Small intestine (tissue), 7 donors: Measurements from ENCODE around the gene LRRC8A. TPM values are rescaled to one million over a fixed set of nuclear protein-coding genes. Genes with fewer than 3 reads are reported as not detected.

ENCODE experiments used
- DNase-seq, 2 donors: peaks; one replicate each; pipeline versions ENCODE4 v3.0.0 to v3.0.0-alpha.2; 2013
- FAIRE-seq: peaks from 2 replicates; lab custom pipeline; 2012; peaks lifted over from hg19 to GRCh38; lab: Jason Lieb, UNC
- H3K27ac ChIP-seq, 3 donors: one replicate each; pipeline ENCODE4 v1.5.1; 2013; ENCODE audit warnings: low read length in 2 of 3, mild to moderate bottlenecking in 2 of 3, control low read depth in 1 of 3, inconsistent platforms in 1 of 3, low read depth in 1 of 3, moderate library complexity in 1 of 3
- H3K27me3 ChIP-seq, 3 donors: one replicate each; pipeline ENCODE4 v1.6.1; 2013; ENCODE audit warnings: low read length in 3 of 3, inconsistent platforms in 1 of 3; ENCODE audit not compliant: control insufficient read depth in 3 of 3, insufficient read depth in 3 of 3
- H3K36me3 ChIP-seq, 3 donors: one replicate each; pipeline ENCODE4 v1.6.1; 2013; ENCODE audit warnings: low read length in 3 of 3, inconsistent platforms in 1 of 3, low read depth in 1 of 3, mild to moderate bottlenecking in 1 of 3, moderate library complexity in 1 of 3; ENCODE audit not compliant: control insufficient read depth in 3 of 3, insufficient read depth in 2 of 3
- H3K4me1 ChIP-seq, 3 donors: one replicate each; pipeline ENCODE4 v1.6.1; 2013; ENCODE audit warnings: low read length in 2 of 3, inconsistent platforms in 1 of 3, low read depth in 1 of 3, mild to moderate bottlenecking in 1 of 3, moderate library complexity in 1 of 3; ENCODE audit not compliant: control insufficient read depth in 3 of 3, insufficient read depth in 2 of 3
- H3K4me3 ChIP-seq, 3 donors: one replicate each; pipeline ENCODE4 v1.5.1; 2013; ENCODE audit warnings: low read length in 3 of 3, control low read depth in 1 of 3, inconsistent platforms in 1 of 3, low read depth in 1 of 3, mild to moderate bottlenecking in 1 of 3, moderate library complexity in 1 of 3
- H3K9me3 ChIP-seq, 2 donors: one replicate each; pipeline ENCODE4 v1.6.1; 2013; ENCODE audit warnings: low read depth in 1 of 2, low read length in 1 of 2; ENCODE audit not compliant: control insufficient read depth in 2 of 2, insufficient read depth in 1 of 2
- WGBS, 3 donors: extraction: QIAGEN DNeasy Blood & Tissue Kit; methylation state at CpG; one replicate each; pipeline ENCODE4 v1.1.7; 2013; 5-methylcytosine and 5-hydroxymethylcytosine counted together
- polyA plus RNA-seq, 4 donors: library from polyadenylated mRNA; stranded (reverse) in 3 of 4; unstranded in 1 of 4; fragments of 200-250 nt in 3 of 4; fragments of 120-200 nt in 1 of 4; gene quantifications; one replicate each; pipeline versions ENCODE4 v1.2.1 to v1.2.3, GENCODE V29; 2013
- donor health status: healthy with polysubstance abuse.
- donor health status: control.
- donor health status: control.
- donor health status: Bipolar disorder and iron deficiency.
- donor health status: healthy.

LRRC8A gene
- polyA plus RNA-seq, 4 donors: 4.1 to 28.4 (median 11.2) TPM

GRCh38 chr9:128908372-128908771 lies 26.4 kb downstream of the LRRC8A start:
- no peak for FAIRE-seq
- DNase-seq: no peak
- Histone ChIP-seq H3K9me3 (no peaks in the 10 kb centered on the region), H3K36me3 (peaks cover 15 to 66% (median 20%) of the 10 kb centered on the region in 3 donors), H3K27ac (no peak overlapping the region), H3K27me3 (no peaks in the 10 kb centered on the region), H3K4me1 (peaks cover 0 to 16% (median 9%) of the 10 kb centered on the region in 3 donors), H3K4me3 (no peak overlapping the region)
- 97 to 98% (median 97%) methylated on average over 24 of the region's 24 CpGs for WGBS, 3 donors

- Histone ChIP-seq H3K27me3 (no peaks in the 10 kb centered on the region), H3K4me1 (peaks cover 0 to 16% (median 9%) of the 10 kb centered on the region in 3 donors), H3K36me3 (peaks cover 15 to 79% (median 20%) of the 10 kb centered on the region in 3 donors), H3K27ac (no peak overlapping the region), H3K4me3 (no peak overlapping the region), H3K9me3 (no peaks in the 10 kb centered on the region)
- FAIRE-seq (no peak), DNase-seq (no peak)
- WGBS, 3 donors: 84 to 88% (median 87%) methylated on average over 4 of the region's 4 CpGs
These were observed 27.9 kb downstream of the LRRC8A start for GRCh38 chr9:128909859-128910258.

GRCh38 chr9:128910906-128911305 lies 29.0 kb downstream of the LRRC8A start:
- no peak overlapping the region for H3K4me3 ChIP-seq
- peaks cover 0 to 16% (median 9%) of the 10 kb centered on the region in 3 donors for H3K4me1 ChIP-seq
- no peaks in the 10 kb centered on the region for H3K9me3 ChIP-seq
- peak overlapping the region in 1 of 3 donors; percentile 81 for H3K27ac ChIP-seq
- no peaks in the 10 kb centered on the region for H3K27me3 ChIP-seq
- FAIRE-seq (no peak), DNase-seq (no peak)
- H3K36me3 ChIP-seq: peaks cover 15 to 88% (median 20%) of the 10 kb centered on the region in 3 donors
- WGBS, 3 donors: 89 to 97% (median 92%) methylated on average over 6 of the region's 6 CpGs

GRCh38 chr9:128911529-128912035 lies 29.6 kb downstream of the LRRC8A start:
- no peaks in the 10 kb centered on the region for H3K27me3 ChIP-seq
- H3K4me3 ChIP-seq: no peak overlapping the region
- no peak for FAIRE-seq
- H3K36me3 ChIP-seq: peaks cover 17 to 95% (median 20%) of the 10 kb centered on the region in 3 donors
- H3K9me3 ChIP-seq: no peaks in the 10 kb centered on the region
- whole genome bisulfite sequencing, 3 donors: 54 to 72% (median 66%) methylated on average over 8 of the region's 8 CpGs
- peaks cover 0 to 16% (median 9%) of the 10 kb centered on the region in 3 donors for H3K4me1 ChIP-seq
- peak overlapping the region in 2 of 3 donors; percentile 54 to 81 for H3K27ac ChIP-seq
- peak in 1 of 2 donors; percentile 28 for DNase-seq

DNA sequence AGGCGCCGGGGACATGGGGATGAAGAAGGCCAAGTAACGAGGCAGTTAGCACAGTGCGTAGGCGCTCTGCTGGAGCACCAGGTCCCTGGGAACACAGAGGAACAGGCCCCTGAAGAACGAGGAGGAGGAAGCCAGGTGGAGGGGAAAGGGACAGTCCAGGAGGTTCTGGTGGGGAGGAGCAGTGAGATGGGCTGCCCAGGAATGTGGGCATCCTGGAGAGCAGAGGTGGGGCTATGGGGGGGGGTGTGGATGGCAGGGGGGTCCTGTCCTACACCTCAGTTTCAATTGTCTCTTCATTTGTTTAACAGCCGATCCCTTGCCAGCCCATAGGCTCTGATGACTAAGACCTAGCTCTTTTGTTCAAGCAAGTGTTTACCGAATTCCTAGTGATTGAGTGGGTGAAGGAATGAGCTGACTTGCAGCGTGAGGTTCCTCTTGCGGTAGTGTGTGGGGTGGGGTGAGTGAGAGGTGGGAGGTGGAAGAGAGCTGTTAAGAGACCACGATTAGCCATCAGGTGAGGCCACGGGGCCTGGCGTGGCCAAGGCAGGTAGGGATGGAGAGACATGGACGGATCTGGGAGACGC lies 30.4 kb downstream of the LRRC8A start:
- Histone ChIP-seq H3K9me3 (no peaks in the 10 kb centered on the region), H3K36me3 (peaks cover 17 to 95% (median 19%) of the 10 kb centered on the region in 3 donors), H3K27me3 (no peaks in the 10 kb centered on the region), H3K4me1 (peaks cover 0 to 16% (median 9%) of the 10 kb centered on the region in 3 donors), H3K27ac (peak overlapping the region in 2 of 3 donors; percentile 54 to 81), H3K4me3 (no peak overlapping the region)
- whole genome bisulfite sequencing, 3 donors: 80 to 88% (median 87%) methylated on average over 15 of the region's 15 CpGs
- FAIRE-seq (no peak), DNase-seq (no peak)

DNA sequence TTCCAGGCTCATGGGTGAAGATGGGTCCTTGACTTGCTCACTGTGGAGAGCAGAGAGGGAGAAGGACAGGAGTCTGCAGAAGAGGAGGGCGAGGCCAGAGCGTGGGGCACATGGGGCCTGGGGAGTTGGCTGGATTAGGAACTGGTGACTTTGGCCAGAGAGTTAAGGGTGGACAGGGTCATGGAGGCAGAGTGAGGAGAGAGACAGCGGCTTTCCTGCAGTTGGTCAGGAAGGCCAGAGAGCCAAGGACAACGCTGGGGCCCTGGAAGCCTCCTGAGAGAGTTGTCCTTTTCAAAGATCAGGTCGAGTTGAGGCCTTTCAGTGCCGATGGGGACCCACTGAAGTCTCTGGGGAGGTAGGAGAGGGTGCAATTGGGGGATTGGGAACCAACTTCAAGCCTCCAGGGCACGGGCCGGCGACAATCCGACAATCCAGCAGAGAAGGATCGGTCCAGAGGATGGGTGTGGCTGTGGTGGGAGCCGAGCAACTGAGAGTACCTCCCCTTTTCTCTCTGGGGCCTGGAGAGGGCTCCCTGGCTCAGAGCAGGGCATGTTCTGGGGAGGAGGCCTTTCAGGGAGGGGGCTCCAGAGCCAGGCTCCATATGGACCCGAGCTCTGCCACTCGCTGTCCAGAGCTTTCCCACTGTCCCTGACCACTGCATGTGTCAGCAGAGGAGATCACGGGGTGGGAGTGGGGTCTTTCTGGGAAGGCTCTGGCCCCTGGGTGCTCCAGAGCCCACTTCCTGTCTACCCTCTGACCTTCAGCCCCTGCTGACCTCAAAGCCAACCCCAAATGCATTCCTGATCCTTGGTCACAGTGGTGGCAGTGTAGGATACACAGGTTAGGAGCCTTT lies 31.3 kb downstream of the LRRC8A start:
- no peaks in the 10 kb centered on the region for H3K9me3 ChIP-seq
- peaks cover 0 to 16% (median 9%) of the 10 kb centered on the region in 3 donors for H3K4me1 ChIP-seq
- WGBS, 3 donors: 71 to 86% (median 84%) methylated on average over 15 of the region's 15 CpGs
- H3K4me3 ChIP-seq: no peak overlapping the region
- FAIRE-seq (no peak), DNase-seq (no peak)
- peak overlapping the region in 1 of 3 donors; percentile 81 for H3K27ac ChIP-seq
- no peaks in the 10 kb centered on the region for H3K27me3 ChIP-seq
- peaks cover 11 to 95% (median 14%) of the 10 kb centered on the region in 3 donors for H3K36me3 ChIP-seq

- Histone ChIP-seq H3K9me3 (no peaks in the 10 kb centered on the region), H3K36me3 (peaks cover 5 to 88% (median 7%) of the 10 kb centered on the region in 3 donors), H3K27ac (no peak overlapping the region), H3K4me1 (peaks cover 0 to 16% (median 14%) of the 10 kb centered on the region in 3 donors), H3K27me3 (no peaks in the 10 kb centered on the region), H3K4me3 (no peak overlapping the region)
- no peak for DNase-seq
- WGBS, 3 donors: 83 to 85% (median 84%) methylated on average over 23 of the region's 23 CpGs
- no peak for FAIRE-seq
These were observed 32.3 kb downstream of the LRRC8A start for GRCh38 chr9:128913995-128914772.

DNA sequence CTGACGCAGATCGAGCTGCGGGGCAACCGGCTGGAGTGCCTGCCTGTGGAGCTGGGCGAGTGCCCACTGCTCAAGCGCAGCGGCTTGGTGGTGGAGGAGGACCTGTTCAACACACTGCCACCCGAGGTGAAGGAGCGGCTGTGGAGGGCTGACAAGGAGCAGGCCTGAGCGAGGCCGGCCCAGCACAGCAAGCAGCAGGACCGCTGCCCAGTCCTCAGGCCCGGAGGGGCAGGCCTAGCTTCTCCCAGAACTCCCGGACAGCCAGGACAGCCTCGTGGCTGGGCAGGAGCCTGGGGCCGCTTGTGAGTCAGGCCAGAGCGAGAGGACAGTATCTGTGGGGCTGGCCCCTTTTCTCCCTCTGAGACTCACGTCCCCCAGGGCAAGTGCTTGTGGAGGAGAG lies 34.3 kb downstream of the LRRC8A start:
- peak overlapping the region in 1 of 3 donors; percentile 82 for H3K27ac ChIP-seq

More for the DNA sequence above, 34.3 kb downstream of the LRRC8A start:
- peaks cover 2 to 70% (median 5%) of the 10 kb centered on the region in 3 donors for H3K36me3 ChIP-seq
- no peaks in the 10 kb centered on the region for H3K9me3 ChIP-seq
- 86 to 95% (median 89%) methylated on average over 17 to 18 of the region's 18 CpGs for WGBS, 3 donors
- peaks cover 0 to 23% (median 14%) of the 10 kb centered on the region in 3 donors for H3K4me1 ChIP-seq
- DNase-seq: no peak
- no peaks in the 10 kb centered on the region for H3K27me3 ChIP-seq
- FAIRE-seq: no peak
- no peak overlapping the region for H3K4me3 ChIP-seq
